ENCODE measurements around the gene FSTL4. TPM values are rescaled to one million over a fixed set of nuclear protein-coding genes. Genes with fewer than 3 reads are reported as not detected.

Gene FSTL4
- total RNA-seq, 2 donors from 2014 or later: 4.4 to 5.5 TPM

- TF ChIP-seq CTCF (conservative IDR thresholded peaks at IDR 0.05): no peak
- no peak overlapping the region for H3K27ac Mint-ChIP-seq
- H3K9me3 ChIP-seq (ENCODE audit: control insufficient read depth, low read length): no peaks in the 10 kb centered on the region
- 90 to 100% methylated on average over 2 of the region's 2 CpGs for WGBS, 2 experiments (ENCODE audit: insufficient coverage in 1 of 2, insufficient read length in 1 of 2)
- DNase-seq: no peak
- no peaks in the 10 kb centered on the region for H3K27me3 ChIP-seq (ENCODE audit: control insufficient read depth, insufficient read depth, low read length, poor library complexity, severe bottlenecking)
- peaks cover 33% of the 10 kb centered on the region for H3K4me1 Mint-ChIP-seq
- peaks cover 2% of the 10 kb centered on the region for H3K27me3 Mint-ChIP-seq (ENCODE audit: insufficient read depth)
- no peak overlapping the region for H3K4me3 Mint-ChIP-seq
- H3K9ac ChIP-seq (ENCODE audit: extremely low read depth, low read length, poor library complexity, severe bottlenecking): no peak overlapping the region
- H3K36me3 Mint-ChIP-seq (ENCODE audit: low read depth): no peaks in the 10 kb centered on the region
- H3K36me3 ChIP-seq (ENCODE audit: control insufficient read depth, insufficient read depth, low read length): no peaks in the 10 kb centered on the region
- H3K4me1 ChIP-seq (ENCODE audit: control insufficient read depth, insufficient read depth, low read length): peaks cover 5% of the 10 kb centered on the region
- H3K9me3 Mint-ChIP-seq: no peaks in the 10 kb centered on the region
- H3K27ac ChIP-seq (ENCODE audit: low read depth, low read length): no peak overlapping the region
- H3K4me3 ChIP-seq (ENCODE audit: low read length): no peak overlapping the region
Observed at GRCh38 chr5:133257977-133258376, 354.4 kb downstream of the FSTL4 start.

DNA sequence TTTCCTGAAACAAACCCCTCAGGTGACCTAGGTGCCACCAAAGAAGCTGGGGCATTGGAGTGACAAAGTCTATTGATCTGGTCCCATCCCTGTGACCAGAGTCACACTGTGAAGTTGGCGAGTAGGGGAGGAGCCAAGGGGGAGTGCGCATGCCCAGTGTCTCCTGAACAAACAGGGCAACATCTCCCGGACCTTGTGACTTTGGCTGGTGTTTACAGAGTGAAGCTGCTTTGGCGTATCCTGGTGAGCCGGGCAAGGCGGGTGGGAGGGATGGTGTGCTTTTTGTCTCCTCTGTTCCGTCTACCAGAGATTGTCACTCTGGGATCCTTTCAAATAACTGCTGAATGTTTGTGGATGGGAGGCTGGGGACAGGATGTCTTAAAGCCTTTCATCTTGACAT lies 356.1 kb downstream of the FSTL4 start:
- no peak overlapping the region for H3K27ac Mint-ChIP-seq
- H3K27me3 Mint-ChIP-seq (ENCODE audit: insufficient read depth): no peaks in the 10 kb centered on the region
- Histone ChIP-seq H3K4me1 (ENCODE audit: control insufficient read depth, insufficient read depth, low read length) (peaks cover 5% of the 10 kb centered on the region), H3K9ac (ENCODE audit: extremely low read depth, low read length, poor library complexity, severe bottlenecking) (no peak overlapping the region), H3K27ac (ENCODE audit: low read depth, low read length) (no peak overlapping the region), H3K27me3 (ENCODE audit: control insufficient read depth, insufficient read depth, low read length, poor library complexity, severe bottlenecking) (no peaks in the 10 kb centered on the region), H3K4me3 (ENCODE audit: low read length) (no peak overlapping the region), H3K9me3 (ENCODE audit: control insufficient read depth, low read length) (no peaks in the 10 kb centered on the region), H3K36me3 (ENCODE audit: control insufficient read depth, insufficient read depth, low read length) (no peaks in the 10 kb centered on the region)
- no peak overlapping the region for H3K4me3 Mint-ChIP-seq
- no peaks in the 10 kb centered on the region for H3K9me3 Mint-ChIP-seq
- no peak for TF ChIP-seq CTCF (conservative IDR thresholded peaks at IDR 0.05)
- H3K4me1 Mint-ChIP-seq: peaks cover 28% of the 10 kb centered on the region
- WGBS, 2 experiments (ENCODE audit: insufficient coverage in 1 of 2, insufficient read length in 1 of 2): 70 to 88% methylated on average over 2 to 7 of the region's 7 CpGs
- H3K36me3 Mint-ChIP-seq (ENCODE audit: low read depth): no peaks in the 10 kb centered on the region
- DNase-seq: no peak

- no peak overlapping the region for H3K9ac ChIP-seq (ENCODE audit: extremely low read depth, low read length, poor library complexity, severe bottlenecking)
- H3K27ac ChIP-seq (ENCODE audit: low read depth, low read length): no peak overlapping the region
- Mint-ChIP-seq H3K36me3 (ENCODE audit: low read depth) (no peaks in the 10 kb centered on the region), H3K9me3 (no peaks in the 10 kb centered on the region), H3K4me1 (peaks cover 18% of the 10 kb centered on the region), H3K4me3 (no peak overlapping the region), H3K27me3 (ENCODE audit: insufficient read depth) (no peaks in the 10 kb centered on the region), H3K27ac (no peak overlapping the region)
- H3K4me1 ChIP-seq (ENCODE audit: control insufficient read depth, insufficient read depth, low read length): peaks cover 5% of the 10 kb centered on the region
- peak; percentile 58 for TF ChIP-seq CTCF (conservative IDR thresholded peaks at IDR 0.05)
- no peaks in the 10 kb centered on the region for H3K36me3 ChIP-seq (ENCODE audit: control insufficient read depth, insufficient read depth, low read length)
- no peak overlapping the region for H3K4me3 ChIP-seq (ENCODE audit: low read length)
- no peaks in the 10 kb centered on the region for H3K9me3 ChIP-seq (ENCODE audit: control insufficient read depth, low read length)
- DNase-seq: no peak
- 81 to 94% methylated on average over 4 to 6 of the region's 6 CpGs for WGBS, 2 experiments (ENCODE audit: insufficient coverage in 1 of 2, insufficient read length in 1 of 2)
- H3K27me3 ChIP-seq (ENCODE audit: control insufficient read depth, insufficient read depth, low read length, poor library complexity, severe bottlenecking): no peaks in the 10 kb centered on the region
Observed at GRCh38 chr5:133254803-133255202, 357.5 kb downstream of the FSTL4 start.
